Umbilical cord (tissue), 2 donors: ENCODE measurements around the gene CYRIA. TPM values are rescaled to one million over a fixed set of nuclear protein-coding genes. Genes with fewer than 3 reads are reported as not detected.

Experiments
- DNase-seq: peaks from one replicate; pipeline ENCODE4 v3.0.0-alpha.2; 2015; ENCODE audit warnings: low spot score
- total RNA-seq: library from RNA; depleted of rRNA; stranded (reverse); fragments of >200 nt; gene quantifications from one replicate; pipeline ENCODE4 v1.2.3, GENCODE V29; 2014; ENCODE audit warnings: low replicate concordance; ENCODE audit not compliant: insufficient read depth

The CYRIA gene
- total RNA-seq, 1 donor from 2014 or later = 7.2 TPM

DNA sequence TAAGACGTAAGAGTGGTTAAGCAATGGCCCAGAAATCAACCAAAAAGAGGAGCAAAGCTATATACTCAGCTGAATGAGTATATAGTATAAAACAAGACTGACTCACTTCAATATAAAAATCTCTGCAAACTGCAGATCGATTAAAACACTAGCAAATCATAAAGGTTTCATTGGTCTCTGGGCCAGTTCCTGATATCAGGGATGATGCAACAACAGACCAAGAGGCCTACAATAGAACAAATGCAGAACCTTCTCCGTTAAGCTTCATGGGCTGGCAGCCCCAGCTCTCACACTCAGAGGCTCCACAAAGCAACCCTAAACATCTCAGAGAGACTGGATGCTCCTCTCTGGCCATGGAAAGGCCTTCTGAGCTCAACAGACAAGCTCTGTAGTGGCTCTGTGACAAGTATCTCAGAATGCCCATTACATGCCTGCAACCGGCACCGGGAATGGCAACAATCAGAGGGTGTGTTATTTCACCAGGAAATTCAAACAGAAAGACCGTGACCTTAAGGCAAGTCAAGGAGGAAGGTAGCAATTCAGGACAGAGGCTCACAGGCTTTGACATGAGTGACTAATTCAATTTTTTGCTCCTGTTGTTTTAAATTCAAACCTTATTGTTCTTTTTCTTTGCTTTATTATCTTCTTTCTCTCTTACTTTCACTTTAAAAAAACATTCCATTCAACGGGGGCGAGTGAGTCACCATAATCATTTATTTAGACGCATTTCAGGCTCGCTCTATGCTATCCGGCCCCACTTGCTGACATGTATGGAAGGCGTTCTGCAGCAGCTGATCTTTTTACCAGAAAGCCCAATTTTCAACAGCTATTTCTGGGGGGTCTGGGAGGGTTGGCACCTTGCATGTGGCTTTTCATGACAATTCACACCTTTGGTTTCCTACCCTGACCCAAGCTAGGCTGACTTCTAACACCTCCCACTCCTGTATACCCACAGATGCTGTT, 15.1 kb downstream of the CYRIA start:
- DNase-seq = no peak

DNA sequence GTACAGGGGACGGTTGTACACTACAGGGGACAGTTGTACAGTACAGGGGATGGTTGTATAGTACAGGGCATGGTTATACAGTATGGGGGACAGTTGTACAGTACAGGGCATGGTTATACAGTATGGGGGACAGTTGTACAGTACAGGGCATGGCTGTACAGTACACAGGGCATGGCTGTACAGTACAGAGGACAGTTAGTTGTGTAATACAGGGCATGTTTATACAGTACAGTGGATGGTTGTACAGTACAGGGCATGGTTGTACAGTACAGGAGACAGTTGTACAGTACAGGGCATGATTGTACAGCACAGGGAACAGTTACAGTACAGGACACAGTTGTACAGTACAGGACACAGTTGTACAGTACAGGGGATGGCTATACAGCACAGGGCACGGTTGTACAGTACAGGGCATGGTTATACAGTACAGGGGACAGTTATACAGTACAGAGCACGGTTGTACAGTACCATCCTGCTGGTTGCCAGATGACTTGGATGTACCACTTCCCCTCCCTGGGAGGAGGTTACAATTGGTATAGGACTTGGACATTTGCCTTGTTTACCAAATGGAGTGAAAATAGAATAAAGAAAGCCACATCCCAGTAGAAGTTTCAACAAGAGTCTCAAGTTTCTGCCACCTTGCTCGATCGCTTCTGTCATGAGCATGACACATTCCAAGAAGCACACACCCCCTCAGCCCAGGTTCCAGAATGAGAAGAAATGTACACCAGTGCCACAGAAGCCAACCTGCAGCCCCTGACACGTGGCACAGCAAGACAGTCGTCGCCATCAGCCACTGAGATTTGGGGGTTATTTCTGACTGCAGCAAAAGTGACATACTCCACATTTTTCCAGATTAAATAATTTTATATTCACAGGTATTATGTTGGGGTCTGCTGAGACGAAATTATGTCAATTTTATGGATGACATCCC, 16.0 kb downstream of the CYRIA start:
- DNase-seq = no peak

DNA sequence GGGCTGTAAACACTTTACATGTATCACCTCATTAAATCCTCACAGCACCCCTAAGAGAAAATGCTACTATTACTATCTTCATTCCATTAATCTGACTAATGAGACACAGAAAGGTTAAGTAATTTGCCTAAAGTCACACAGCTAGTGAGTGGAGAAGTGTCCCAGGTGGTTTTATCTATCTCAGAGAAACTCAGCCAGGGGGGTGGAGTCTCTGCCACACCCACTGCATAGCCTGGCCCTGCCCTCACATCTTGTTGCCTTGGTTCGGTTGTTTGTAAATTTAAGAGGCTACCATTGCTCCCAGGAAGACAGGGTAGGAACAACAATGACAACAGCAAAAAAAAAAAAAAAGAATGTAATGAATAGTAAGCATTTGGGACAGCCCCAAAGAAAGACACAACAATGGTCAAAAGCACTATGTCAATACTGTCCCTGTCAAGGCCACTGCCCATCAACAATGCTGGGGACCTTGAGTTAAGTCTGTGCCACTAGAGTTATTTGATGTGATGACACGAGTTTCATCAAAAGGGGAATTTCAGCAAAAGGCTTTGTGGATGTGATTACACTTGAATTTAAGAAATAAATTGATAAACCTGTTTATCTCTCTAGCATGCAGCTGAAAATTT, 17.5 kb downstream of the CYRIA start:
- no peak for DNase-seq

DNA sequence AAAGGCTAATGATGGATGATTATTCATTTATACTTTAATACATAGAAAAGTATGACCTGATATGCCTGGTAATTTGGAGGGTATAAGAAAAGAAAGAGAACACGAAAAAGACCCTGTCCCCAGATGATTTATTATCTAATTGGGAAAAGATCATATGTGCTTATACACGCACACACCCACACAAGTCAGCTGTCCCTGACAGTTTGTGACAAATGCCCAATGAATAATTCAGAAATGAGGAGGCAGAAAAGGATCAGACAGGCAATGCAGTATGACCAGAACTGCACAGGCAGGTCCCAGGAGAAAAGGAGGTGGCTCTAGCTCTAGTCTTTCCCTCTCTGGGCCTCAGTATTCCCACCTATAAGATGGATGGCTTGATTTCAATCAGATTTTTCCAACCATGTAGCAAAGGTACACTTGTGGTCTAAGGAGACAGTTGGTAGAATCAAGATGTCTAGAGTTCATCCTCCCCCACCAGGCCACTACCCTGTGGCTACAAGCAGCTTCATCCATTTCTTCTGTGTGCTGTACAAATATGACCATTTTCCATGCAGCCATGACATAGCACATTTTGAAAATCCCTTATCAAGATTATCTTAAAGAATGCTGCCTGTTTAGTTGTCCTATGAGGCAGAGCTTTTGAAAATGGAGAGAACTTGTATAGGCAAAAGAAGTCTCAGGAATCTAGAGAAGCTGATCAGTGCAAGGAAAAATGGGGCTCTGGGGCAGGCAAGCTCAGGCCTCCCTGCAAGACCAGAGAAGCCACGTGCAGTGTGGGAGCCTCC, 19.7 kb downstream of the CYRIA start:
- no peak for DNase-seq

DNA sequence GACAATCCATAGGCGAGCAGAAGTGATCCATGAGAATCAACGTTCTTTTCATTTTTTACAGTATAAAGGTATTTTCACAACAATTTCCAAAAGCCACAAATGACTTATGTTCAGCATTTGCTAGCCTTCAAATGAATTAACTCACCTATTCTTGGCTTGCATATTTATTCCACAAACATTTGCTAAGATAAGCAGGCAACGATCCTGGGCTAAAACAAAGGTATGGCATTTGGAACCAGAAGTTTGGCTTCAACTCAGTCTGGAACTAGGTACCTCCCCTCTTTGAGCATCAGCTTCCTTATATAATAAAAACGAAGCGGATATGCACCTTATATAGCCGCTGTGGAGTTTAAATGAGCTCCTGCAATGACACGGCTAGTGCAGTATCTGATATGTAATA, 20.5 kb downstream of the CYRIA start:
- DNase-seq = no peak

DNA sequence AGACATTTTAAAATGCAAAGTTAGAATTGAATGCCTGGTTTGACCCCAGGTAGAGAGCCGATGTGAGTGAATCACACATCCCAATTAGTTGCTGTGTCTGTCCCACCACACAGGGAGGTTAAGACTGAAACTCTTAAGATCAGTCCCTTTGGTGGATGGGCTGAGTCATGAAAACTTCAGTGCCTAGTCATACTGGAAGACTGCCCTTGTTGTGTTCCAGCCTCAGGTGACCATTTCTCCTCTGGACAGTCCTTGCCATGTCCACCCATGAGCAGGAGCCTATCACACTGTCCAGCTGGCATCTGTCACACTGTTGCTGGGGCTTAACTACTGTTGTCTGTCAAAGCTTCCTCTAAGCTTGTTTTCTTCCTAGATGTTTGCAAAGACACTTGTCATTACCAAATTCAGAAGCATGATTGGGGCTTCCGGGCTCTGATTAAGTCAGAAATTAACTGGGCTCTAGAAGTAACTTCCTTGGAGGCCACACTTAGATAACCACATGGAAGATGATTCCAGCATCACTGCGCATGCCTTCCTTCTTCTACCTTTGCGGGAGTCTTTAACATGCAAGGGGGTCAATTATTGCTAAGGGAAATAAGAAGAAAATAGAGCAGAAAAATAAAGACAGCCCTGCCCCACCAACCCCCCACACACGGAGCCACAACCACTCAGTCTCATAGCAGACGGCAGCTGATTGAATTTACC, 21.3 kb downstream of the CYRIA start:
- no peak for DNase-seq

DNA sequence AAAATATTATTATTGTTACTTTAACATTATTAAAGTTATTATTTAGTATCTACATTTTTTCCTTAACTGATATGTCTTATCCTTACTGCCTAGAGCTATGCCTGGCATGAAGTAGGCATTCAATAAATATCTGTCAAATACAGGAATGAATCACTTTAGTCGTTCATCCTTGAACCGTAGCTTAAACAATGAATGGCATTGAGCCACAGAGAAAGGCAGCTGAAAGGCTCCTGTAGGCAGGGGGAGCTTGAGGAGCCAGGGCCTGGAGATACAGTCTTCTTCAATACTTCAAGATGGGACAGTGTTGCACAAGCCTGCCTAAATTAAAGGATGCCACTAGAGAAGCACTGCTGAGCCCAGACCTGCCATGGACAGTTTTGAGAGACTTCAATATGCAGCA, 22.5 kb downstream of the CYRIA start:
- DNase-seq = no peak

DNA sequence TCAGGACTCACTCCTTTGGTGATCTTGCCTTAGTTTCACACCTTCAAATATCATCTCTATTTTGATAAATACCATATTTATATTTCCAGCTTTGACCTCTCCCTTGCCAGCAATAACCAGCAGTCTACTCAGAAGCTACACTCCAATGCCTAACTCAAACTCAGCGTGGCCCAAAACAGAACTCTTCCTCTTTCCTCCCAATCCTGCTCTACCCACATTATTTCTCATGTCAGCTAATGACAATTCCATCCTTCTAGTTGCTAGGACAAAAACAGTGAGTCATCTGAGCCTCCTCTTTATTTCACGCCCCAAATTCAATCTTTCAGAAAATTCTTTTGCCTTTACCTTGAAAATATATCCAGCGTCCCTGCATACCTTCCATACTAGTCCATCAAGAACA, 23.5 kb downstream of the CYRIA start:
- no peak for DNase-seq

DNA sequence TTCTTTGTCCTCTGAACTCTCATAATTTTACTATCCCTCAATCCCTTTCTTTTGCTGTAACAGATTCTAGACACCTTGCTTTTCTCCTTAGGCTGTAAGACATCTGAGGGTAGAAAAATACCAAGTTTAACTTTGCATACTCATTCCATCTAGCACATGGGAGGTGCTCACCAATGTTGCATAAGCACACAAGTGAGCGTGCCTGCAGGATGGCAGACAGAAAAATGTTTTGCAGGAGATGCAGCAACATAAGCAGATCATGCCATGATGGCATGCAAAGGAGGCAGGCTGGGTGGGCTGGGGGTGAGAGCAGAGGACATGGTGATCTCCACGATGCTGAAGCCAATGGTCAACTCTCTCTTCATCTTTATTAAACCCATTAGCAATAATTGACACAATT, 24.1 kb downstream of the CYRIA start:
- DNase-seq = no peak

DNA sequence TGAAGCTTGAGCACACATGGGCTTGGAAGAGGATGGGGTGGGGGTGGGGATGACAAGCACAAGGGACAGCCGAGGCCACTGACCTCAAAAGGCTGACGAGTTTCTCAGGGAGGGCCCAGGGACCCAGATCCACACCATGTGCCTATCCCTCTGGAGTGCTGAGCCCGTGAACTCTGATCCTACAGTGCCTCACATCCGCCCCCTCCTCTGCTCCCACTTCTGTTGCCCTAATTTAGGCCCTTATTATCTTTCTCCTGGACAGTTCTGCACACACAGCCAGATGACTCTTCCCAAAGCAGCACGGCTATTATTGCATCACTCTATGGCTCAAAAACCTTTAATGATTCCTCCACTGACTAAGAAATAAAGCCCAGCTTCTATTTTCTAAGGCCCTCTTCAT, 24.8 kb downstream of the CYRIA start:
- peak; percentile 88 for DNase-seq

DNA sequence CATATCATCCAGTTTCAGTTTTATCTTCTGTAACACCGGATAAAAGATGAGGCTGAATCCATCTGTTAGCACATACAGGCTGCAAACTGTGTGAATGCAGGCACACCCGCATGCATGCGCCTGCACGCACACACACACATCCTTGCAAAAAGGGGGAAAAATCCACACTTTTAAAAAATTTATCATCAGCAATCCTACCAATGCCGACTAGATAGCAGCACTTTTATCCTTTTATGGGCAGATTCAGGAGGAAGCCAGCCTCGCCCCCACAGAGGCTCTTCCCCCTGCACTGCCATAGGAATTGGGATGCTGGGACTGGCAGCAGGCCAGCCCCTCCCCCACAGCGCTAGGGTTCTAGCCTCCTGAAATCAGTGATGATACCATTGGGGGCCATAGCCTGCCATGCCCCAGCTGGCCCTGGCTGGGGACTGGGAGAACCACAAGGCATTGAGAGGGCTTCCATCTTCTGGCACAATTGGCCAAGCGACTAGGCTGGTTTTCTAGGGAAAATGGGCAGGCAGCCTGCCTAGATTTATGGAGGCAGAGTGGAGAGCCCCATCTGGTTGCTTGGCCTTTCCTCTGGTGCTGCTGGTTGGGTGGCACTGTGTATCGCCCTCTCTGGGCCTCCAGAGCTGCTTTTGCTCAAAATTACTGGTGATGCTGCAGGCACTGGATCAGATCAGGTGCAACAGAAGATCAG, 25.5 kb downstream of the CYRIA start:
- peak; percentile 95 for DNase-seq

DNA sequence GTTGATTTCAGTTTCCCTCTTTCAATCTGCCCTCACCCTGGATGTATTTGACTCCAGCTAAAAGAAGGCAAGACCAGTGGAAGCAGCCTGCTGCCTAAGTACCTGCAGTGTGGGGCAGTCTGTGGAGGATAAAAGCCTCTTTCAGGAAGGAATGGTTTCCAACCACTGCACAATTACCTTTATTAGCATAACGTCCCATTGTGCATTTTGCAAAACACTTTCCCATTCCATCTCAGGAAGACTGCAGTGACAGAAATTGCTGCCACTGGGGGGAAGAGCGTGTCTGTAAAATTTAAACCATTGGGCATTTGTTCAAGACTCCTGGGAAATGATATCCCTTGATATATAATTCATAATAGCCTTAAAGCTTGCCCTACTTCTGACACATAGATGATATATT, 26.2 kb downstream of the CYRIA start:
- DNase-seq = no peak

DNA sequence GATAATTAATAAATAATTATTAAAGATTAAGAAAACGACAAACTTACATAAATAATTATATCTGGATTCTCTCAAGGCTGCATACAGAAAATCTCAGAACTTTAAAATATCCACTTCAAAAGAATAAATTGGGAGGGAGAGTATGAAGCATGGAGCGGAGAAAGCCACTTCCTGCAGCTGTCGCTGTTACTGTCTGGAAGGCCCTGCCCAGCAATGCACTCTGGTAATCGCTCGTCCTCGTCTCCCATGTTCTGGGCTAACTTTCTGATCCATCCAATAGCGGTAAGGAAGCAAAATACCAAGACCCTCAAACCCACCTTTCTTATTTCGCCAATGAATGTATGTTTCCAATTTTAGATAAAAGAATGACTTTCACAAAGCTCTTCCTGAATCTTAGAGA, 26.7 kb downstream of the CYRIA start:
- DNase-seq = no peak

DNA sequence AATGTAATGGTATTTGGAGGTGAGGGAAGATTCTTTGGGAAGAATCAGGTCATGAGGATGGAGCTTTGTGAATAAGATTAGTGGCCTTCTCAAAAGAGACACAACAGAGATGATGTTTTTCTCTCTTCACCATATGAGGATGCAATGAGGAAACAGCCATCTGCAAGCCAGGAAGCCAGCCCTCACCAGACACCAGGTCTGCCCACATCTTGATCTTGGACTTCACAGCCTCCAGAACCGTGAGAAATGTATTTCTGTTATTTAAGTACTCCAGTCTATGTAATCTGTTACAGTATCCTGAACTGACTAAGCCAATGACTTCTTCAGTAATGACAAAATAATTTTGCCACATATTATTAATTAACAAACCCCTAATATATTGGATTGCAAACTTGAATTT, 28.3 kb downstream of the CYRIA start:
- DNase-seq = no peak

DNA sequence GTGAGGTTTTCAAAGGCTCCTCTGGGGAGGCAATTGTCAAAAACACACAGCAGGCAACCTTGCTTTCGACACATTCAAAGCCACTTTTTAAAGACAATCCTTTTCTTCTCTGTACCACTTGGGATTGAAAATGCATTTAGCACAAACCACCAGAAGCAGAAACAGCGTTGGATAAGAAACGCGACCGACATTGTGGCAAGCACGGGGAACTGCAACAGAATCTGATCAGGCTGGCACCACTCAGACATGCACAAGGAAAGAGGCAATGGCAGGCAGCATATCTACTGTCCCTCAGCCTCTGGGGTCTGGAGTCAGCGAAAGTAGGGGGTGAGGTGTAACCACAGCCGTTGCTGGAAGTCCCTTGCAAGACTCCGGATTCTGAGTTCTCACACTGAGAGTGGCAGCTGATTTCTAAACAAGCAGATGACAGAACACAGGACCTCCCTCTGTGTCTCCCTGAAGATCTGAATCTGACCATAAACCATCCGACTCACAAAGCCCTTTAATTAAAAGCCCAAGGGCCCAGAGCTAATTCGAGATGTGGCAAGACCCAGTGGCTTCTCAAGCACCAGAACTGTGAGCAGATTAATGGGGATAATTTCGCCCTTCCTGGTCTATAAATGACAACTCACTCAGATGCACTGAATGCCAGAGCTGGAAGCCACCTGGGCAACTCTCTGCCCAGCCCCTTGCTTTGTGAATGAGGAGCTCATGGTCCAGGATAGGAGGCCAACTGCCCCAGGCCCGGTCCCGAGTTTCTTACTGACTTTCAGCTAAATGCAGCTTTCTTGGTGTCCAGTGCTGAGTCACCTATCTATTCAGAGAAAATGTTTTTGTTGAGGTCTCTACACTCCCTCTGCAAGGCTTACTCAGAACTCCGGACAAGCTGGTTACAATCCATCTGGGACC, 29.6 kb downstream of the CYRIA start:
- no peak for DNase-seq

DNA sequence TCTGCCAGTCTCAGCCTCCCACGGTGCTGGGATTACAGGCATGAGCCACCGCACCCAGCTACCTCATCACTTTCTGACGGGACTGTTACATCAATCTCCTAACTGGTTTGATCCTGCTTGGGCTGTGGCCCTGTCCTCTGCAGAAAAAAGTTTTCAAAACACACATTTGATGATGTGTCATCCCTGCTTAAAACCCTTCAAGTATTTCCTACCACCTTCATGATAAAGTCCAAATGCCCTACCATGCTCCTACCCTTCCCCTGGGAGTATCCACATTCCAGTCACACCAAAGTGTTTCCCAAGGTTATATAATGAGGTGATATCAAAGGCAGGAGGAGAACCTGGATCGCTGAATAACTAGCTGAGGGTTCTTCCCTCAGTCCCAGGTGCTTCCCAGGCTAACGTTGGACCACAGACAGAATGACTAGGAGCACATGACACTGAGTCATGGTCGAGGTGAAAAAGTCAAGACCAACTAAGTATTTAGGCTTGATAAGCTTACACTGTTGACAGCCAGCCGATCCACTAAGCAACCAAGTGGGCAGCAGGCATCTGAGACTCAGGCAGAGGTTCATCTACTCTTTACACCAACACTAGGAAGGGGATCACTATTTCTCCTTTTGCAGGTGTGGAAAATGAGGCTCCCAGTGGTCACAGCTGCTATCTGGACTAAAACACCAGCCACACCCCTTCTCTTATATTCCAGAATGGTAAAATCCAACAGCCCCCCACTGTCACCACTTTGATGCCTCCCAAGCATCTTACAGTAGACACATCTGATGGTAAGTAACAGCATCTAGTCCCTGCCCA, 31.8 kb downstream of the CYRIA start:
- DNase-seq = no peak

DNA sequence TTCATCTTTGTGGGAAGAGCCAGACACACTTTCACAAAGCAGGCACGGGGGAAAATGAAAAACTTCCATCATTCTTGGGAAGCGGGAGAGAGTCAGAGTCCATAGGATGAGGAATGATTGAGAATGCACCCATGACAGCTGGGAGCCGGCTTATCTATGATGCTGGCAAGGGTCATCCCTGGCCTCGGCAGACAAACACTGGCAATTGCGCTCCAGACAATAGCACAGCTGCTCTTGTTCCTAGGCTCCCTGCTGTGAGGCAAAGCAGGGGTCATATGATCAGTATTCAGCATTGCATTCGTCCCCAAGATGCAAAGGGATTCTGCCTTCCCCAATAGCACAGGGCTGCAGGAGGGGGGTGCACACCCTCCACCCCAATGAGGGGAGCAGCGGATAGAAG, 33.0 kb downstream of the CYRIA start:
- no peak for DNase-seq

DNA sequence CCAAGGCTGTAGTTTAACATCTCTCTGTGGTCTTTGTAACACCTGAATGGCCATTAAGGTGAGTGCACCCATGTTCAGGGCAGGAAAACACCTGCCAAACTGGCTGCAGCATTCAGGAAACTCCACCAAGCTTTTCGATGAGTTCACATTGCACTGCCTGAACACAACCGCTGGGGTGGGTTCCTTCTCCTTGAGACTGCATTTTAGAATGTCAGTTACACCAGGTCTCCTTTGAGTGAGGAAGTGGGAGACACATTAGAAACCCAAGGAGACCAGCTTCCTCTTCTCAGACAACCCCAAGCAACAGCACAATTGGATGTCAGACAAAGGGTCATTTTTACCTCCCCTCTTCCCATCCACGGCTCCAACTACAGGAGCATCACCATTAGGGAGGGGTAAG, 35.2 kb downstream of the CYRIA start:
- no peak for DNase-seq
